ENCODE data around the gene CD86. TPM values are rescaled to one million over a fixed set of nuclear protein-coding genes. Genes with fewer than 3 reads are reported as not detected.

CD86 gene
- polyA plus RNA-seq, 1 donor from 2014 or later: 85.1 TPM

DNA sequence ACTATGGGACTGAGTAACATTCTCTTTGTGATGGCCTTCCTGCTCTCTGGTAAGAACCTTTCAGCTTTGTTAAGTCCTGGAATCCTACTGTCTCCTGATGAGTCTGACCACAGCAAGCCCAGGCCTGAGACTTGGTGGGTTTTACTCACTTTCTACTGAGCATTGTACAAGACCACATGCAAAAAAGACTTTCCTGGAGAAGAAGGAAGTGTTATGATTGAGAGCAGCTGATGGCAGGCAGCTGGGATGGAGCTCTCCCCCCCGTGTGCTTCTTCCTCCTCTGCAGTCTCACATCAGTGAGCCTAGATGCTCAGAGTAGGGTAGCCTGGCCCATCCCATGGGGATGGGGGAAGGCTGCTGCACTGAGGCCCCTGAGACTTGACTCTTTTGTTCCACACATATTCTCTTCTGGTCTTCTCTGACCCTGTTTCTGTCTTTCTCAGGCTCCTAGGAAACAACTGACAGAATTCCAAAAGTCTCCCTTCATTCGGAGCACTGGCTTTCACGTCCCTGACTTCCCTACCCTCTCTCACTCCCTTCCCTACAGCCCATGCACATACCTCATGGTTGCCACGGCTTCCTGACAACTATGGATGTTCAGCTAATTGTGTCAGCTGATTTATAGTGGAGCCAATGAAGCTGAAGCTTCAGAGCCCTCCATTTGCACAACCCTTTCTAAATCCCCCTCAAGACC lies 36.6 kb downstream of the CD86 start:
- H3K36me3 Mint-ChIP-seq: peaks cover 7% of the 10 kb centered on the region
- peaks cover 4% of the 10 kb centered on the region for H3K27me3 Mint-ChIP-seq
- peaks cover 33 to 56% (median 42%) of the 10 kb centered on the region in 3 donors for H3K4me1 Mint-ChIP-seq
- peak overlapping the region; percentile 7 to 93 (median 41) for H3K27ac Mint-ChIP-seq
- H3K9me3 Mint-ChIP-seq: no peaks in the 10 kb centered on the region
- peak overlapping the region; percentile 6 to 91 (median 66) for H3K4me3 Mint-ChIP-seq

DNA sequence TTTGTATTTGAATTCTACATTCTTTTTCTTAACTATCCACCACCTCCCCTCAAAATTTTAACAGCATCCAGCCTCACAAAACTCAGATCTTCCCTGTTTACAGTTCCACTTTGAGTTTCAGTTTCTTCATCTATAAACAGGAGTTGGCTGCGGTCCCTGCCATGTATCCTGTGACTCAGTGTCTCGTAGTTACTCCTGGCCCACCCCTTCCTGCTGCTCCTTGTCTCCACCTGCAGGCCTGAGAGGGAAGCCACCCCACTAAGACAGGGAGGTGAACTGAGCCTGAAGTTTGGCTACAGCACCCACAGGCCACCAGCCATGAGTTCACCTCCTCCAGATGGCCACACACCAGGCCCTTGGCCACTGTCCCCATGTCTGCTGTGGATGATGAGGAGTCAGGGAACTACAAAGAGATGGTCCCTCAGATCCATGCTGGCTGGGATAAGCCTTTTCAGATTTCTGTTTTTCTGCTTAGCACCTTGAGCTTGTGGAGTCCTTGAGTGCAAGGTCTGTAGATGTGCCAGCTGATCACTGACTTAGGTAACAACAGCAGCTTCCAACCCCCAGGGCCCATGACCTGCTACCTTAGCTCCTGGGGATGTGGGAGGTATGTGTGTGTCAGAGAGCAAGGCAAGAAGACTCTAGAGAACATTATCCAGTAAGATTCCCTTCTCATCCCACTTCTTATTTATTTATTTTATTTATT lies 37.5 kb downstream of the CD86 start:
- Mint-ChIP-seq H3K9me3 (no peaks in the 10 kb centered on the region), H3K27ac (peak overlapping the region in 2 of 3 donors; percentile 7 to 93), H3K36me3 (peaks cover 7% of the 10 kb centered on the region), H3K4me3 (peak overlapping the region in 2 of 4 donors; percentile 14 to 91), H3K27me3 (peaks cover 4% of the 10 kb centered on the region), H3K4me1 (peaks cover 33 to 48% (median 35%) of the 10 kb centered on the region in 3 donors)

DNA sequence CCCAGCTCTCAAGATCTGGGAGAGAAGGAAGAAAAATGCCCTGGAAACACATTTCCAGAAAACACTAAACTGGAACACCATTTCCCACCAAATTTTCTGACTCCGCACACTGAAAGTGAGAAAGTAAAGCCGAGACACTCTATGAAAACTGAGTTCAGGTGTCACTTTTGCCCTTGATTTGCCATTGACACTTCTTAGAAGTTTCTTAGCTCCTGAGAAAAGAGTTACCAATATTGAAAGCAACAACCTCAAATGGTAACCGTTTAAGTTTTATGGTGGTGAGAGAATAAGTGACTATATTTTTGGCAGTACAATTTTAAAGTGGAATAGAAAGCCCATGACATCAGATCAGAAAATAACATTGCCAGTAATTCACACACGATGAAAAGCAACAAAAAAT lies 39.0 kb downstream of the CD86 start:
- H3K9me3 Mint-ChIP-seq: no peaks in the 10 kb centered on the region
- peak overlapping the region in 1 of 3 donors; percentile 78 for H3K27ac Mint-ChIP-seq
- peaks cover 1% of the 10 kb centered on the region for H3K36me3 Mint-ChIP-seq
- peaks cover 24 to 39% (median 27%) of the 10 kb centered on the region in 3 donors for H3K4me1 Mint-ChIP-seq
- H3K4me3 Mint-ChIP-seq: peak overlapping the region in 1 of 4 donors; percentile 47
- H3K27me3 Mint-ChIP-seq: peaks cover 4% of the 10 kb centered on the region

- H3K4me1 Mint-ChIP-seq: peaks cover 24 to 39% (median 26%) of the 10 kb centered on the region in 3 donors
- peak overlapping the region in 1 of 3 donors; percentile 78 for H3K27ac Mint-ChIP-seq
- peaks cover 1% of the 10 kb centered on the region for H3K36me3 Mint-ChIP-seq
Observed at GRCh38 chr3:122094693-122095092, 39.5 kb downstream of the CD86 start.

GRCh38 chr3:122097141-122097540 lies 42.0 kb downstream of the CD86 start:
- no peak overlapping the region for H3K4me3 Mint-ChIP-seq
- H3K36me3 Mint-ChIP-seq: no peaks in the 10 kb centered on the region
- H3K27me3 Mint-ChIP-seq: peaks cover 4% of the 10 kb centered on the region
- H3K27ac Mint-ChIP-seq: no peak overlapping the region
- H3K9me3 Mint-ChIP-seq: no peaks in the 10 kb centered on the region
- peaks cover 18 to 32% (median 23%) of the 10 kb centered on the region in 3 donors for H3K4me1 Mint-ChIP-seq

More at GRCh38 chr3:122094693-122095092, 39.5 kb downstream of the CD86 start:
- Mint-ChIP-seq H3K27me3 (peaks cover 4% of the 10 kb centered on the region), H3K9me3 (no peaks in the 10 kb centered on the region), H3K4me3 (no peak overlapping the region)

DNA sequence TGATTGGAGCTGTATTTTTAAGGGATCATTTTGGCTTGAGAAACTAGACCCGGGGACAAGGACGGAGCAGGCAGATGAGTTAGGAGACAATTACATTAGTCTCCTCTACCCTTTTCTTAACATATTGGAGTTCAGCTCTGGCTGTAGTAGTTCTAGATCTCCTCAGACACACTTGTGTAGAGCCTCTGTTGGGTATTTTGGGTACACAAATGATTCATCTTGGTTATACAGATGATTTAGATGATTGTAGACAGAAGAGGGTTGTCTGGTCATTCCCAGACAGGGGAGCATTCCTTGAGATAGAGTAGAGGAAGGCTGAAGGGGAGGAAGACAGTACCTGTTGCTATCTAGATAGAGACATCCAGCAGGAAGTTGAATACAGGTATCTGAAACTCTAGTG lies 43.4 kb downstream of the CD86 start:
- Mint-ChIP-seq H3K27ac (no peak overlapping the region), H3K36me3 (no peaks in the 10 kb centered on the region), H3K4me1 (peaks cover 14 to 29% (median 23%) of the 10 kb centered on the region in 3 donors), H3K4me3 (no peak overlapping the region), H3K9me3 (no peaks in the 10 kb centered on the region), H3K27me3 (no peaks in the 10 kb centered on the region)

- Mint-ChIP-seq H3K27me3 (no peaks in the 10 kb centered on the region), H3K4me3 (no peak overlapping the region), H3K4me1 (peaks cover 14 to 26% (median 22%) of the 10 kb centered on the region in 3 donors), H3K9me3 (no peaks in the 10 kb centered on the region), H3K36me3 (peaks cover 4% of the 10 kb centered on the region), H3K27ac (no peak overlapping the region)
Observed at GRCh38 chr3:122099255-122099654, 44.1 kb downstream of the CD86 start.

DNA sequence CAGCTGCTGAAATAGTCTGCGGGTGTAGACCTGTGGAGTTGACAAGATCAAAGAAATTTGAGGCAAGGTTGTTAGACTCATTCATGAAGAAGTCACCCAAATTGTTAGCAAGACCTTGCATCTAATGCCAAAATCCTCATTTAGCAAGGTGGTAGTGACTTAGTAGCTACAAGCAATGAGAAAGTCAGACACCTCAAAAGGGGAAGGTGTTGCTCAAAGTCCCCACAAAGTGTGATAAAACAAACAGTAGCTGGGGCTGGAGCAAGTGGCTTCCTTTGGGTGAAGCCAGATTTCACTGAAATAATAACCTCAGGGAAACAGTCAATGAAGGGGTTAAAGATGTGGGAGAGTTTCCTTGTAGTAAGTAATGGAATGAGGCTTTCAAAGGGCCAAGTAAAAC lies 44.9 kb downstream of the CD86 start:
- Mint-ChIP-seq H3K27me3 (no peaks in the 10 kb centered on the region), H3K4me3 (no peak overlapping the region)

DNA sequence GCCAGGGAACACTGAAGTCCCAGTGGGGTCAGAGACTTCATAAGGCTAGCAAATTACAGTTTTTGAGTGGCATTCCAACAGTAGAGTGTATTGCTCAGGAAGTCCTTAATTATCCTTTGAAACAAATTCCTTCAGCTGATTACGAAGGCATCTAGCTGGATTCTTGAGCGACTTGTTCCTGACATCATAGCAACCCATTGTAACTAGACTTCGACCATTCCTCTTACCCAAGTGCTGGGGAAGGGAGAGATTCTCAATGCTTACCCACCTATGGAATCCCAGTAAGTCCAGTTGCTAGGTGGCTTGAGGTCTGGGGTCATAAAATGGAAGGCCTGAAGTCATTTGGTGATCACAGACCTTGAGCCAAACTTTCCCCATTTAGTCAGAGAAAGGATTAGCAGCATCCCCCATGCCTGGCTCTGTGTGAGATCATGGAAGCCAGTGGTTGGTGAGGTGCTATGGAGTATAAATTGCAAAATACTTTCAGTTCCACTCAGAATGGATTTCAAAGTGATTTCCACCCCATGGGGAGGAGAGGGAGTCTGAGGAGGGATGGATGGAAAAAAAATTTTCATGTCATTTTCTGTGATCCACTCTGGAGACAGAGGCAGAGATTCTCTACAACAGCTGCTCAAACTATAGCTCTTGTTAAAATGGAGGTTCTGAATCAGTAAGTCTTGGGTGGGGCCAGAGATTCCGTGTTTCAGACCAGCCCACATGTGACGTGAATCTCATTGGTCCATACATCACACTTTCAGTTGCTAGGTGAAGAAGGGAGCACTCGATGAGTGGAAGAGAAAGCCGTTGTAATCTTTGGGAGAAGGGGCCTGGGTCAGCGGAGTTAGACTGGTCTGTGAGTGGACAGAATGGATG lies 45.7 kb downstream of the CD86 start:
- peak overlapping the region in 1 of 3 donors; percentile 41 for H3K27ac Mint-ChIP-seq
- peak overlapping the region in 3 of 4 donors; percentile 56 to 88 (median 60) for H3K4me3 Mint-ChIP-seq
- peaks cover 5% of the 10 kb centered on the region for H3K36me3 Mint-ChIP-seq
- H3K27me3 Mint-ChIP-seq: no peaks in the 10 kb centered on the region
- H3K9me3 Mint-ChIP-seq: no peaks in the 10 kb centered on the region
- peaks cover 14 to 30% (median 21%) of the 10 kb centered on the region in 3 donors for H3K4me1 Mint-ChIP-seq

More for the DNA sequence above, 44.9 kb downstream of the CD86 start:
- Mint-ChIP-seq H3K4me1 (peaks cover 14 to 27% (median 19%) of the 10 kb centered on the region in 3 donors), H3K27ac (no peak overlapping the region), H3K9me3 (no peaks in the 10 kb centered on the region), H3K36me3 (peaks cover 5% of the 10 kb centered on the region)

DNA sequence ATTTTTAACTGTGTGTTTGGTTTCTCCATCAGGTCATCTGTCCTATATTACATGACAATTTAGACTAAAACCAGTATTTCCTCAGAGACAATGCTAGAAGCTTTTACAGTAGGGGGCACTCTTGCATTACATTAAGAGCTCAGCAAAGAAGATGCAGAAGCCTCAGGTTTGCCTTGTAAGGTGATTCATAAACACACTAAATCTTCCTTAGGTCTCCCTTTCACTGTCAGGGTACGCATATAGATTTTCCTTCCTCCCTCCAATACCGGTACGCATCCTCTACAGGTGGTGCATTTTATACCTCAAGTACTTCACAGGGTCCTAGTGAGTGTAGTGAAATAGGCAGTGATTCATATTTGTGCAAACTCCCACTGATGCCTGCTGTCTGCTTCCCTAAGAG lies 46.5 kb downstream of the CD86 start:
- Mint-ChIP-seq H3K4me1 (peaks cover 14 to 31% (median 23%) of the 10 kb centered on the region in 3 donors), H3K27ac (peak overlapping the region in 2 of 3 donors; percentile 0 to 41), H3K27me3 (no peaks in the 10 kb centered on the region), H3K4me3 (peak overlapping the region in 2 of 4 donors; percentile 9 to 23), H3K36me3 (peaks cover 5% of the 10 kb centered on the region), H3K9me3 (no peaks in the 10 kb centered on the region)

GRCh38 chr3:122102191-122102935 lies 47.2 kb downstream of the CD86 start:
- Mint-ChIP-seq H3K9me3 (no peaks in the 10 kb centered on the region), H3K4me3 (peak overlapping the region in 1 of 4 donors; percentile 65), H3K27ac (peak overlapping the region in 2 of 3 donors; percentile 2 to 26), H3K4me1 (peaks cover 14 to 31% (median 23%) of the 10 kb centered on the region in 3 donors), H3K27me3 (no peaks in the 10 kb centered on the region), H3K36me3 (peaks cover 7% of the 10 kb centered on the region)

- Mint-ChIP-seq H3K27me3 (no peaks in the 10 kb centered on the region), H3K9me3 (no peaks in the 10 kb centered on the region), H3K4me1 (peaks cover 14 to 31% (median 23%) of the 10 kb centered on the region in 3 donors), H3K4me3 (no peak overlapping the region), H3K27ac (peak overlapping the region in 1 of 3 donors; percentile 51), H3K36me3 (peaks cover 7% of the 10 kb centered on the region)
Observed at GRCh38 chr3:122103821-122104514, 48.8 kb downstream of the CD86 start.

DNA sequence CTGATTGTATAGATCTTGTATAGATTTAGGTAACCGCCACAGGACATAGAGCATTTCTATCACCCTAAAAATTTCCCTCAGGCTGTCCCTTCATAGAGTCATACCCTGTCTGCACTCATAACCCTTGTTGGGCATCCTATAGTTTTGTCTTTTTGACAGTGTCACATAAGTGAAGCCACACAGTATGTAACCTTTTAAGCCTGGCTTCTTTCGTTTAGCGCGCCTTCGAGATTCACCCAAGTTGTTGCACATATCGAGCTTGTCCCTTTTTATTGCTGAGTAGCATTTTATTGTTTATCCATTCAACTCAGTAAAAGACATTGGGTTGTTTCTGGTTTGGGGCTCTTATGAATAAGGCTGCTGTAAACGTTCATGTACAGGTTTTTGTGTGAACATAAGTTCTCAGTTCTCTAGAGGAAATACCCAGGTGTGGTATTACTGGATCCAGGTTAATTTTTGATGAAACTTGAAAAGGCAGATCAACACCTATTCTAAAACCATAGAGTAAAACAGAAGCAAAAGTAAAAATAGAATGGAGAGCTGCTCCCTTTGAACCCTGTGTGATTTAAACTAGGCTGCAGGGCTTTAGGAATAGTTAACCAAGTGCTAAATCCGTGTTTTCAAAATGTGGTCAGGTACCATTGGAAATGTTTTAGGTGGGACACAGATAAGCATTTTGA lies 49.5 kb downstream of the CD86 start:
- H3K27me3 Mint-ChIP-seq: no peaks in the 10 kb centered on the region
- no peak overlapping the region for H3K4me3 Mint-ChIP-seq
- H3K9me3 Mint-ChIP-seq: no peaks in the 10 kb centered on the region
- H3K36me3 Mint-ChIP-seq: peaks cover 7% of the 10 kb centered on the region
- peaks cover 14 to 31% (median 23%) of the 10 kb centered on the region in 3 donors for H3K4me1 Mint-ChIP-seq
- H3K27ac Mint-ChIP-seq: peak overlapping the region in 1 of 3 donors; percentile 34

Data from IgD-negative memory B cell (primary cell).